ENCODE results near the gene NRDC.

GRCh38 chr1:51819810-51820209 is 58.7 kb downstream of the NRDC start:
- TF ChIP-seq, protein P1, sequence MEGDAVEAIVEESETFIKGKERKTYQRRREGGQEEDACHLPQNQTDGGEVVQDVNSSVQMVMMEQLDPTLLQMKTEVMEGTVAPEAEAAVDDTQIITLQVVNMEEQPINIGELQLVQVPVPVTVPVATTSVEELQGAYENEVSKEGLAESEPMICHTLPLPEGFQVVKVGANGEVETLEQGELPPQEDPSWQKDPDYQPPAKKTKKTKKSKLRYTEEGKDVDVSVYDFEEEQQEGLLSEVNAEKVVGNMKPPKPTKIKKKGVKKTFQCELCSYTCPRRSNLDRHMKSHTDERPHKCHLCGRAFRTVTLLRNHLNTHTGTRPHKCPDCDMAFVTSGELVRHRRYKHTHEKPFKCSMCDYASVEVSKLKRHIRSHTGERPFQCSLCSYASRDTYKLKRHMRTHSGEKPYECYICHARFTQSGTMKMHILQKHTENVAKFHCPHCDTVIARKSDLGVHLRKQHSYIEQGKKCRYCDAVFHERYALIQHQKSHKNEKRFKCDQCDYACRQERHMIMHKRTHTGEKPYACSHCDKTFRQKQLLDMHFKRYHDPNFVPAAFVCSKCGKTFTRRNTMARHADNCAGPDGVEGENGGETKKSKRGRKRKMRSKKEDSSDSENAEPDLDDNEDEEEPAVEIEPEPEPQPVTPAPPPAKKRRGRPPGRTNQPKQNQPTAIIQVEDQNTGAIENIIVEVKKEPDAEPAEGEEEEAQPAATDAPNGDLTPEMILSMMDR (IDR thresholded peaks at IDR 0.05), result no peak
- TF ChIP-seq EP300 (IDR thresholded peaks at IDR 0.05) (no peak), POLR2A (IDR thresholded peaks at IDR 0.05; ENCODE audit: low read depth) (no peak), POLR2AphosphoS5 (IDR thresholded peaks at IDR 0.05) (no peak)
